ENCODE measurements around the gene C6orf132. TPM values are rescaled to one million over a fixed set of nuclear protein-coding genes. Genes with fewer than 3 reads are reported as not detected.
"Not testable (repeated sequence)": the region's sequence is repeated elsewhere in the genome, so short reads cannot be mapped to it uniquely, and the experiment has no call there.

The C6orf132 gene, protein sequence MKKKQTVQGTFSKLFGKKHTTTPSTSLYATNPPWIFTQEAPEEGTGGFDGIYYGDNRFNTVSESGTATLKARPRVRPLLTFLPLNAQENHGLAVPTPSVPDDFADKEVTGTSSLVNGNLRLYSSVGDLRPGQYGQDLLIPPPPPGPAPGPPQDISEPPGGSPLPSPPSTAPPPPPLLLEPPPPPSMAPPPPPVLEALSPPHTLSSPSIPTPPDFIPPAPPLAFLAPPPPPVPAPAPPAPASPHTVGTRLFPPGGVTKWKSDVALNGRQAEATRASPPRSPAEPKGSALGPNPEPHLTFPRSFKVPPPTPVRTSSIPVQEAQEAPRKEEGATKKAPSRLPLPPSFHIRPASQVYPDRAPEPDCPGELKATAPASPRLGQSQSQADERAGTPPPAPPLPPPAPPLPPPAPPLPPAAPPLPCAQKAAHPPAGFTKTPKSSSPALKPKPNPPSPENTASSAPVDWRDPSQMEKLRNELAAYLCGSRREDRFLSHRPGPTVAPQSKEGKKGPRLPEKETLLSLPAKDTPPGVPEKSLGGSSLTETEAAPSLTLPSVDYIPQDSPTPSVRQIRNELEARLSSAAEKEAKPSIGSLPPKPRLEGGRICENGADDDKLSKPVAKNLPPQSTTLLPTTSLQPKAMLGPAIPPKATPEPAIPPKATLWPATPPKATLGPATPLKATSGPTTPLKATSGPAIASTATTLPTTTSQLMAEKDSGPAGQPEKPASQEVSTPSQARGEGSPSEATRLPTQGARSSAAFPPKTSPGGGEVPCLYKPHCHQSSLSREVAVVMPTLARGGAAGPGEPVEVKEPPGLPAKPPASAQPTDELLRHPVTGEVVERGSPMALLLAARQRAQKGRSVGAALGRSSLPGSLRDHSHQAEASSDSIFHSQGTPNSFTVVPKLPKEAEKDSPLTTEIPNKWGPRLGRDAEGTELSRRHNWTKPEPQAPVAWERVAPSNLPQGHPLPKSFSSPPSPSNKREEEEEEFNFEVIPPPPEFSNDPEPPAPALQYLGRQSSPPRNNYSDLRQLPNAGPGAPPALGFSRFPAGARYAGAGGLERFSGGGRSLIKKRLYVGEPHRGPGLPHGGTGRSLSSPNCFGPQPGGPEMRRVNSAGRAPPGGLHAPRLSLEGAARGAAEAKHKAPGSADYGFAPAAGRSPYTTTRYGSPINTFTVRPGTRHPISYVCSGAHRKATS
- total RNA-seq = under 0.01 TPM in 1 of 2 replicates, not detected in the other

- DNase-seq = peak; percentile 19
Observed at GRCh38 chr6:42142118-42142835, at the start of gene C6orf132. Gene C6orf132, minus strand, starts transcription at chr6:42142620. Its CDS starts 176 bp downstream, at chr6:42142444.

DNA sequence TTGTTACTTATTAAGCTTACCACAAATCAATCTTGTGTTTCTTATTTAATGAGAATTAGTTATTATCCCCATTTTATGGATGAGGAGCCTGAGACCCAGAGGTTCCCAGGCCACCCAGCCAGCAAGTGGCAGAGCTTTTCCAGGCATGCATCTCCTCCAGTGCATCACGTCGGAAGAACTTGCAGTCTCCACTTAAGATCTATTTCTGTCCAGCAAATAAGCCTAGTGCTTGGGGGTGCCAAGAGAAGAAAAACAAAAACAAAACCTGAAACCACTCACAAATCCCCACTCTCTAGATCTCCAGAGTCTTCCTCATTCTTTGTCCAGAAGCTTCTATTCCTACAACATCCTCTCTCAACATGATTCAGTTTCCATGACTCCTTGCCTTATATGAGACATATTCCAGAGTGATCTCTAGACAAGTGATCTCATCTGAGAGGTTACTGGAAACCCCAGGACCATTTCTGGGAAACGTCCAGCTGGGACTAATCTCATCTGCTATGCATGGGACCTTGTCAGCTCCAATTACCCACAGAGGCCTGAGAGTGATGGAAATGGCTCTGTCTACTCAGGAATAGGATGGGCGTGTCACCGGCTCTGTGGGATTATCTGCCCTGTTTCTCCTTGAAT is 48.2 kb upstream of the C6orf132 start:
- DNase-seq = no peak

DNA sequence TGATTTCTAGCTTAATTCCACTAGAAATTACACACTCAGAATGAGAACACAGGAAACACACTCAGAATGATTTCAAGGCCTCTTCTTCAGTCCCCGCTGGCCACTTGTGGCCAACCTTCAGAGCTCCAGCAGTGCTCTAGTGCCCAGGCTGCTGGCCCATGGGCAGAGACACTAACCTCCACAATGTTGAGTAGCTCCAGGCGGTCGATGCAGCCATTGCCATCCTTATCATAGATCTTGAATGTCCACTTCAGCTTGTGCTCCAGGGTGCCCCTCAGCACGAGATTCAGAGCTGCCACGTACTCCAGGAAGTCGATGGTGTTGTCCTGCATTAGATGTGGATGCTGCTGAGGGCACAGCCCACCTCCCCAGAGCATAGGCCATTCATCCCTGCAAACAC is 46.0 kb upstream of the C6orf132 start:
- no peak for DNase-seq

GRCh38 chr6:42185597-42185996 is 43.2 kb upstream of the C6orf132 start:
- no peak for DNase-seq

GRCh38 chr6:42184475-42184874 is 42.1 kb upstream of the C6orf132 start:
- no peak for DNase-seq

DNA sequence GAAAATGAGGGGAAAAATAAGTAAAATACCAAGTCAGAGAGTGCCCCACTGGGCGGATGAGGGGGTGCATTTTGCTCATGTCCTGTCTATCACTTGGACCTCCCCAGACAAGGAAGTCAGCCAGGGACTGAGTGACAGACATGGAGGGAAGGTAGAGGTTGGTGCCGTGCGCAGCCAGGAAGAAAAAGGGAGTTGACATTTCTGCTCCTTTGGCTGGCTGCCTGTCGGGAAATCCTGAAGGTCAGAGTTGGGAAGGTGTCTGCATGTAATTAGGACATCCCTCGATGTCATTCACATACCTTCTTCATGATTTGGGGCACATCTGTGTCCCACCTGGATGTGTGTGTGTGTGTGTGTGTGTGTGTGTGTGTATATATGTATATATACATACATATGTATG is 39.7 kb upstream of the C6orf132 start:
- no peak for DNase-seq

DNA sequence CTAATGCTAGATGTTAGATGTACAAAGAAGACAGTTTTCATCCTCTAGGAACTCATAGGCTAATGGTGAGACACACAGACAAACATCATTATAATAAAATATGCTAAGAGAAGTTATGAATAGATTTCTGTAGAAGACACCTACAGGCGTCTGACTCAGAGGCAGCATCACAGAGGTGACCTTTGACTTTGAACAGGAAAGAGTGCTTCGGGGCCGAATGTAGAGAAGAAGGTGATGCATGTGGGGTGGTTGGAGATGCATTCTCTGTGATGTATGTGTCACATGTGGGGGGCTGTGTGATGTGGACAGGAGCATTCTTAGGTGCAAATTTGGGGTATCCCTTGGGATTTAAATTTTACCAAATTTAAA is 37.5 kb upstream of the C6orf132 start:
- DNase-seq = no peak

- DNase-seq = no peak
Observed at GRCh38 chr6:42179261-42179944, 37.0 kb upstream of the C6orf132 start.

DNA sequence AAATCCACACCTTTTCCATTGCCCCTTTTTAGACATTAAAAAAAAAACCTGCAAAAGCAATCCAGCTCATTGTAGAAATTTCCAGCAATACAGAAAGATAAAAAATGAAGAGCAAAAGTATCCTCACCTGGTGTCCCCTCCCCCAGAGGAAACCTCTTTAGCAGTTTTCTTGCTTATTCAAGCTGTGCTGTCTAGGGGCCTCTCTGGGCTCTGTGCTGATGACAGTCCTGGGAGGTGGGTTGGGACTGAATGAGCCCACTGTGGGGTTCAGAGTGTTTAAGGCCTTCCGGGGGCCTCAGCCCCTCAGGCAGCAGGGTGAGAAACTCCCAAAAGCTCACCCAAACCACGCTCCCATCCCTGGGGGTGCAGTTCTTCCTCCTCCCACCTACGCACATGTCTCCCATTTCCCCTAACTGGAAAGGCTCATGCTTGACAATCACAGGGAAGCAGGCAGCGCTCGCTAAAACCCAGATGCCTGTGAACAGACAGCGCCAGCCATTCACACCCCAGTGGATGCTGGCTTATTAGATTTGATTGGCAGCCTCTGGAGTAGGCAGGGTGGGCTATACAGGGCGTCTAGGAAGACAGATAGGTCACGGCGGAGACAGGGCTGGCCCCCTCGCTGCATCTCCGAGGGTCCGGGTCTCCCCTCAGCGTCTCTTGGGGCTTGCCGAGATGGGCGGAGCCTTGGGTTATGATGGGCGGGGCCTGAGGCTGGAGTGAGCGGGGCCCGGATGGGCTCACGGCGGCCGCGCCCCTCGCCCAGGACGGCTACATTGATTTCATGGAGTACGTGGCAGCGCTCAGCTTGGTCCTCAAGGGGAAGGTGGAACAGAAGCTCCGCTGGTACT is 35.3 kb upstream of the C6orf132 start:
- no peak for DNase-seq

- DNase-seq = no peak
Observed at GRCh38 chr6:42176981-42177380, 34.6 kb upstream of the C6orf132 start.

- peak; percentile 23 for DNase-seq
Observed at GRCh38 chr6:42175860-42176259, 33.4 kb upstream of the C6orf132 start.

- DNase-seq = no peak
Observed at GRCh38 chr6:42173101-42173500, 30.7 kb upstream of the C6orf132 start, which contains the start of gene GUCA1A. Gene GUCA1A, plus strand, starts transcription at chr6:42173364. Its CDS starts 250 bp downstream, at chr6:42173614.

GRCh38 chr6:42171813-42172581 is 29.6 kb upstream of the C6orf132 start:
- no peak for DNase-seq

DNA sequence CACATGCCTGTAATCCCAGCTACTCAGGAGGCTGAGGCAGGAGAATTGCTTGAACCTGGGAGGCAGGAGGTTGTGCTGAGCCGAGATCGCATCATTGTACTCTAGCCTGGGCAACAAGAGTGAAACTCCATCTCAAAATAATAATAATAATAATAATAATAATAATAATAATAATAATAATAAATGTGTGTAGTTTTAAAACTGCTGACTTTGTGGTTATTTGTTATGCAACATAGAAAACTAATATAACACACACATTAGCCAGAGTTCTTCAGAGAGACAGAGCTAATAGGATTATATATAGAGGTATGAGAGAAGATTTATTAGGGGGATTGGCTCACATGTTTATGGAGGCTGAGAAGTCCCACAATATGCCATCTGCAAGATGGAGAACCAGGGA is 27.4 kb upstream of the C6orf132 start:
- not testable (repeated sequence) for DNase-seq

- no peak for DNase-seq
Observed at GRCh38 chr6:42168650-42169049, 26.2 kb upstream of the C6orf132 start.

- DNase-seq = peak; percentile 86
Observed at GRCh38 chr6:42166444-42167141, 24.2 kb upstream of the C6orf132 start.

GRCh38 chr6:42165016-42165415 is 22.6 kb upstream of the C6orf132 start:
- DNase-seq = no peak

GRCh38 chr6:42163981-42164380 is 21.6 kb upstream of the C6orf132 start:
- DNase-seq = no peak

DNA sequence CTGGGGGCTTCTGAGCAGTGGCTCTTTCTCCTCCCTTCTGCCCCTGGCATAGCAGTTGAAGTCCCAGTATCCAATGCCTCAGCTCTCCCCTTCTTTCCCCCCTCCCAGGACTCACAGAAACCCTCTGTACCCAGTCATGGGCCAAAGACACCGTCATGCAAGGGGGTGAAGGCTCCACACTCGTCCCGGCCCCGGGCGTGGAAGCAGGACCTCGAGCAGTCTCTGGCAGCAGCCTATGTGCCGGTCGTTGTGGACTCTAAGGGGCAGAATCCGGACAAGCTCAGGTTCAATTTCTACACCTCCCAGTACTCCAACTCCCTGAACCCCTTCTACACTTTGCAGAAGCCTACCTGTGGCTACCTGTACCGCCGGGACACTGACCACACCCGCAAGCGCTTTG is 20.4 kb upstream of the C6orf132 start:
- DNase-seq = no peak
